Spleen (tissue), 11 donors: ENCODE data around the gene CIRBP. TPM values are rescaled to one million over a fixed set of nuclear protein-coding genes. Genes with fewer than 3 reads are reported as not detected.

Experiments
- DNase-seq: peaks from one replicate; pipeline ENCODE4 v3.0.0-alpha.2; 2020
- H3K27ac ChIP-seq, 8 donors: fragments of 200-600 bp; sonication (generic) in 7 of 8; 1 replicate in 4 of 8; 2 replicates in 4 of 8; pipeline versions ENCODE4 v1.5.0 to v1.8.0; 2016 to 2021; ENCODE audit warnings: inconsistent platforms in 4 of 8, mild to moderate bottlenecking in 4 of 8, moderate library complexity in 1 of 8
- H3K27me3 ChIP-seq, 7 donors: fragments of 200-600 bp; sonication (generic) in 6 of 7; replicated peaks in 1 of 7; 1 replicate in 4 of 7; 2 replicates in 3 of 7; pipeline versions ENCODE4 v1.5.0 to v1.8.0; 2016 to 2021; ENCODE audit warnings: inconsistent platforms in 3 of 7, mild to moderate bottlenecking in 1 of 7
- H3K36me3 ChIP-seq, 6 donors: fragments of 200-600 bp; sonication (generic) in 5 of 6; 1 replicate in 4 of 6; 2 replicates in 2 of 6; pipeline versions ENCODE4 v1.5.0 to v1.8.0; 2016 to 2021; ENCODE audit warnings: inconsistent platforms in 2 of 6
- H3K4me1 ChIP-seq, 6 donors: fragments of 200-600 bp; sonication (generic) in 5 of 6; 1 replicate in 3 of 6; 2 replicates in 3 of 6; pipeline versions ENCODE4 v1.5.0 to v1.8.0; 2016 to 2021; ENCODE audit warnings: inconsistent platforms in 3 of 6
- H3K4me3 ChIP-seq, 8 donors: fragments of 200-600 bp; sonication (generic) in 7 of 8; 1 replicate in 4 of 8; 2 replicates in 4 of 8; pipeline versions ENCODE4 v1.5.0 to v1.8.0; 2016 to 2021; ENCODE audit warnings: inconsistent platforms in 4 of 8, mild to moderate bottlenecking in 4 of 8, moderate library complexity in 2 of 8
- H3K9me3 ChIP-seq, 8 donors: fragments of 200-600 bp; sonication (generic) in 7 of 8; 1 replicate in 4 of 8; 2 replicates in 4 of 8; pipeline versions ENCODE4 v1.5.0 to v1.8.0; 2016 to 2021; ENCODE audit warnings: inconsistent platforms in 4 of 8
- POLR2A ChIP-seq, 3 donors: fragments of 450-650 bp; IDR thresholded peaks; one replicate each; pipeline ENCODE4 v1.5.1; 2017; ENCODE audit warnings: antibody characterized with exemption in 3 of 3, mild to moderate bottlenecking in 1 of 3
- POLR2AphosphoS5 ChIP-seq, 3 donors: sonication (generic); formaldehyde crosslinking; IDR thresholded peaks; one replicate each; pipeline ENCODE4 v1.5.1; 2017; ENCODE audit warnings: antibody characterized with exemption in 3 of 3
- WGBS, 5 donors: extraction: QIAGEN DNeasy Blood & Tissue Kit in 3 of 5; methylation state at CpG; one replicate each; pipeline versions ENCODE4 v1.1.5 to v1.1.7; 2013 to 2018; 5-methylcytosine and 5-hydroxymethylcytosine counted together
- intact Hi-C: fragments of 100-400 bp; cut with DNase I; formaldehyde crosslinking; loops from one replicate; pipeline ENCODE4 v1.15.0; 2023; ENCODE audit warnings: low total_unique reads
- polyA plus RNA-seq, 3 donors: library from polyadenylated mRNA; stranded (reverse); fragments of 200-250 nt; gene quantifications; one replicate each; pipeline ENCODE4 v1.2.1, GENCODE V29; 2013
- total RNA-seq, 7 donors: library from RNA; depleted of rRNA in 3 of 7; stranded (reverse); fragments of >200 nt in 3 of 7; fragmentation: NEBNext Ultra II Directional in 4 of 7; extraction: Animal tissue kit (Norgen Biotek cat#: 25700) in 4 of 7; gene quantifications; one replicate each; pipeline versions ENCODE4 v1.1.0 to v1.2.1, GENCODE V29; 2016 to 2021
- TF ChIP-seq, protein P1 (sequence below), 11 experiments: fragments of 200-600 bp in 7 of 11; fragments of 450-650 bp in 4 of 11; sonication (generic) in 4 of 11; IDR thresholded peaks in 8 of 11; conservative IDR thresholded peaks in 3 of 11; 1 replicate in 7 of 11; 2 replicates in 4 of 11; pipeline versions ENCODE4 v1.4.0 to v1.8.0; 2016 to 2021; ENCODE audit warnings: antibody characterized with exemption in 11 of 11, inconsistent platforms in 4 of 11, mild to moderate bottlenecking in 1 of 11
- donor health status: healthy with polysubstance abuse.
- donor health status: DM: no; HTN: no; CAD: no; lungs with moderate emphysema.
- donor health status: DM: no; HTN: no; CAD: no.
- donor health status: Bipolar disorder and iron deficiency.
- donor health status: healthy.
- donor health status: DM: no; HTN: no; CAD: no.
- donor health status: DM: yes; HTN: yes; CAD: no.

The CIRBP gene
- total and polyA plus RNA-seq, 10 donors: 333 to 894 (median 516) TPM

DNA sequence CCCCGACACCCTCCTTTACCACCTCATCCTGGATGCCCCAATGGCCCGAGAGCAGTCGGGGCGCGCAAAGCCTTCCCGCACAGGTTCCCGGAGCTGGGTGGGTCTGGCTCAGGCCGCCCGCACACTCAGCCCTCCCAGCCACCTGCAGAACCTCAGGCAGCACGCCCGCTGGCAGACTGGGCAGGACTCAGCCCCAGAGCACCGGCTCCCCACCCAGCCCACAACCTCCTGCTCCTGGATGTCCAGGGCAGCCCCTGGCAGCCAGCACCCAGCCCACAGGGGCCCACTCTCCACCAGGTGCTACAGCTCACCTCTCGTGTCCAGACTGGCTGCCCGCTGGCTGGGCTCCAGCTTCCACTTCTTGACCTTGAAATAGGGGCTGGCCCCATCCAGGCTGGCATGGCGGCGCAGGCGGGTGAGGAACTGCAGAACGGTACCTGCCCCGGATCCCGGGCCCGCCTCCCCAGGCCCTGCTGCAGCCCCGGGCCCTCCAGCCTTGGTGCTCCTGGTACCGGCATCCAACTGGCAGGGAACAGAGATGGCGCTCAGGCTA, 35.9 kb upstream of the CIRBP start:
- no peak for DNase-seq
- peaks cover 22 to 44% (median 29%) of the 10 kb centered on the region in 6 donors for H3K4me1 ChIP-seq

DNA sequence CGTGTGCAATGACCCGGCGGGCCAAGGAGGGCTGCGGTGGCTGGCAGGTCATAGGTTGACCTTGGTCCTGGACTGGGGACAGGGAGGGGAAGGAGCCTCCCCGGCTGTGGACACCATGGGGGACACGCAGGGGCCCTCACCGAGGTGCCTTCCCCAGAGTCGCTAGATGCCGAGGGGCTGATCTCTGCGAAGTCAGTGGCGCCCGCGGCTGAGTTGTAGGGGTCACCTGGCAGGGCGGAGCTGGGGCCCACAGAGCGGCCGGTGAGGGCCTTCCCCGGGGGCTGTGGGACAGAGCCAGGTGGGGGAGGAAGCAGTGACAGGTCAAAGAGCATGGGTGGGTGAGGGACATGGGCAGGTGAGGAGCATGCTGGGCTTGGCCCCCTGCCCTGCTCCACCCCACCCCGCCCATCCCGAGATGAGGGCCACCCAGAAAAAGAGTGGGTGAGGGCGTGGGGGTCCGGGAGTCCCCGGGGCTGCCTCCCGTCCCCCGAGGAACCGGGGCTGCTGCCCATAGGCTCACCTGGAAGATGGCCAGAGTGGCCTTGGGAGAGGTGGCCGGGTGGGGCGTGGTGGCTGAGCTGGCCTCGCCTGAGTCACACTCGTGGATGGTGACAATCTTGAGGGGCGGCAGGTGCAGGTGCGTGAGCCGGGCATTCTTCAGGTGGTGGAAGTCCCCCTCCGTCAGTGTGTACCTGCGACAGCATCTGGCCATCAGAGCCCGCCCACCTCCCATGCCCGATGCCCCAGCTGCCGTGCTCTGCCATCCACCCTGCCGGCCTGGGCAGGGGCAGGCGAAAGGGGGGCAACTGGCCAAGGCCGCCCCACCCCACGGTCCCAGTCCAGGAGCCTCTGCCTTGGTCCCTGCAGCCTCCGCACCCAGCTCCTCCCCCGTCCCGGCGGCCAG, 34.8 kb upstream of the CIRBP start:
- no peak overlapping the region for H3K27ac ChIP-seq
- no peaks in the 10 kb centered on the region for H3K9me3 ChIP-seq
- 86 to 95% (median 90%) methylated on average over 34 to 45 of the region's 45 CpGs for WGBS, 5 donors
- peaks cover 26 to 56% (median 38%) of the 10 kb centered on the region in 6 donors for H3K4me1 ChIP-seq
- no peak overlapping the region for H3K4me3 ChIP-seq
- peaks cover 0 to 37% (median 18%) of the 10 kb centered on the region in 7 donors for H3K27me3 ChIP-seq
- intact Hi-C loops: no loop called here
- no peak for DNase-seq
- no peaks in the 10 kb centered on the region for H3K36me3 ChIP-seq
- TF ChIP-seq, protein P1, sequence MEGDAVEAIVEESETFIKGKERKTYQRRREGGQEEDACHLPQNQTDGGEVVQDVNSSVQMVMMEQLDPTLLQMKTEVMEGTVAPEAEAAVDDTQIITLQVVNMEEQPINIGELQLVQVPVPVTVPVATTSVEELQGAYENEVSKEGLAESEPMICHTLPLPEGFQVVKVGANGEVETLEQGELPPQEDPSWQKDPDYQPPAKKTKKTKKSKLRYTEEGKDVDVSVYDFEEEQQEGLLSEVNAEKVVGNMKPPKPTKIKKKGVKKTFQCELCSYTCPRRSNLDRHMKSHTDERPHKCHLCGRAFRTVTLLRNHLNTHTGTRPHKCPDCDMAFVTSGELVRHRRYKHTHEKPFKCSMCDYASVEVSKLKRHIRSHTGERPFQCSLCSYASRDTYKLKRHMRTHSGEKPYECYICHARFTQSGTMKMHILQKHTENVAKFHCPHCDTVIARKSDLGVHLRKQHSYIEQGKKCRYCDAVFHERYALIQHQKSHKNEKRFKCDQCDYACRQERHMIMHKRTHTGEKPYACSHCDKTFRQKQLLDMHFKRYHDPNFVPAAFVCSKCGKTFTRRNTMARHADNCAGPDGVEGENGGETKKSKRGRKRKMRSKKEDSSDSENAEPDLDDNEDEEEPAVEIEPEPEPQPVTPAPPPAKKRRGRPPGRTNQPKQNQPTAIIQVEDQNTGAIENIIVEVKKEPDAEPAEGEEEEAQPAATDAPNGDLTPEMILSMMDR (IDR thresholded peaks at IDR 0.05 in 8 of 11, conservative IDR thresholded peaks at IDR 0.05 in 3 of 11): no peak
- TF ChIP-seq POLR2A (IDR thresholded peaks at IDR 0.05) (no peak), POLR2AphosphoS5 (IDR thresholded peaks at IDR 0.05) (no peak)

More for the DNA sequence above, 35.9 kb upstream of the CIRBP start:
- Histone ChIP-seq H3K36me3 (peaks cover 0 to 6% (median 1%) of the 10 kb centered on the region in 6 donors), H3K27me3 (peaks cover 0 to 29% (median 15%) of the 10 kb centered on the region in 7 donors), H3K4me3 (no peak overlapping the region), H3K27ac (peak overlapping the region in 3 of 8 donors; percentile 46 to 58 (median 52)), H3K9me3 (no peaks in the 10 kb centered on the region)
- TF ChIP-seq POLR2AphosphoS5 (IDR thresholded peaks at IDR 0.05) (no peak), POLR2A (IDR thresholded peaks at IDR 0.05) (no peak)
- TF ChIP-seq, protein P1 (IDR thresholded peaks at IDR 0.05 in 8 of 11, conservative IDR thresholded peaks at IDR 0.05 in 3 of 11): no peak
- intact Hi-C loops: no loop called here
- 62 to 86% (median 79%) methylated on average over 3 to 24 of the region's 24 CpGs for WGBS, 5 donors

DNA sequence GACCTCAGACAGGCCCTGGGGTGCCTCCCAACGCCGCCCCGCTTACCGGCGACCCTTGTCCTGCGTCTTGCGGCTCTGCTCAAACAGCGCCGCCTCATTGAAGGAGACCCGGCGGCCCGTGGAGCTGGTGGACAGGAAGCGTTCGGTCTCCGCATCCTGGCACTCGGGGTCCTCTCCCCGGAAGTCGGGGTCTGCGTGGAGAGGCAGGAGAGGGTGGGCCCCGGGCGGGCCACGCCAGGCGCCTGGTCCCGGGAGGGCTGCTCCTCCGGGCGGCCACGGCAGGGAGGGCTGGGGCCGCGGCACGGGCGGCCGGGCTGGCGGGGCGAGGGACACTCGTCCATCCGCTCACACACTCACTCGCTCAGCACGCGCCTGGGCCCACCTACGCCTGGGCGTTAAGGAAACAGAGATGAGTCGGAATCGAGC, 34.2 kb upstream of the CIRBP start:
- Histone ChIP-seq H3K4me1 (peaks cover 26 to 62% (median 43%) of the 10 kb centered on the region in 6 donors), H3K36me3 (no peaks in the 10 kb centered on the region), H3K4me3 (no peak overlapping the region), H3K27ac (no peak overlapping the region), H3K9me3 (no peaks in the 10 kb centered on the region), H3K27me3 (peaks cover 0 to 44% (median 18%) of the 10 kb centered on the region in 7 donors)
- intact Hi-C loops: no loop called here
- 89 to 94% (median 94%) methylated on average over 29 to 43 of the region's 43 CpGs for WGBS, 5 donors
- DNase-seq: no peak
- TF ChIP-seq POLR2A (IDR thresholded peaks at IDR 0.05): no peak
- no peak for TF ChIP-seq POLR2AphosphoS5 (IDR thresholded peaks at IDR 0.05)
- TF ChIP-seq, protein P1 (IDR thresholded peaks at IDR 0.05 in 8 of 11, conservative IDR thresholded peaks at IDR 0.05 in 3 of 11): no peak
